Kidney (tissue), 14 donors: ENCODE measurements around the gene SORBS1. TPM values are rescaled to one million over a fixed set of nuclear protein-coding genes. Genes with fewer than 3 reads are reported as not detected.

Experiments used
- DNase-seq, 5 donors: peaks; one replicate each; pipeline ENCODE4 v3.0.0-alpha.2; 2013 to 2020
- FAIRE-seq: peaks from 2 replicates; lab custom pipeline; 2012; peaks lifted over from hg19 to GRCh38; lab: Jason Lieb, UNC
- H3K27ac ChIP-seq, 2 donors: one replicate each; pipeline ENCODE4 v1.7.0; 2013; ENCODE audit warnings: low read depth in 2 of 2, low read length in 2 of 2, inconsistent platforms in 1 of 2
- H3K27me3 ChIP-seq: one replicate; pipeline ENCODE4 v1.7.1; 2013; ENCODE audit warnings: low read length, inconsistent platforms; ENCODE audit not compliant: control insufficient read depth, insufficient read depth
- H3K36me3 ChIP-seq, 3 donors: one replicate each; pipeline versions ENCODE4 v1.7.0 to v1.7.1; 2013; ENCODE audit warnings: low read length in 3 of 3, control low read depth in 1 of 3, inconsistent platforms in 1 of 3; ENCODE audit not compliant: insufficient read depth in 3 of 3, control insufficient read depth in 2 of 3
- H3K4me1 ChIP-seq, 3 donors: one replicate each; pipeline versions ENCODE4 v1.7.0 to v1.7.1; 2013; ENCODE audit warnings: low read length in 3 of 3, inconsistent platforms in 1 of 3, low read depth in 1 of 3; ENCODE audit not compliant: control insufficient read depth in 2 of 3, insufficient read depth in 2 of 3
- H3K4me3 ChIP-seq, 3 donors: one replicate each; pipeline versions ENCODE4 v1.7.0 to v1.8.1; 2013; ENCODE audit warnings: low read length in 3 of 3, control low read depth in 1 of 3, inconsistent platforms in 1 of 3
- H3K9ac ChIP-seq, 3 donors: one replicate each; pipeline versions ENCODE4 v1.7.0 to v1.7.1; 2013; ENCODE audit warnings: low read length in 3 of 3, control low read depth in 1 of 3, inconsistent platforms in 1 of 3
- H3K9me3 ChIP-seq, 3 donors: one replicate each; pipeline versions ENCODE4 v1.7.0 to v1.7.1; 2013; ENCODE audit warnings: low read length in 3 of 3, control low read depth in 1 of 3, inconsistent platforms in 1 of 3; ENCODE audit not compliant: control insufficient read depth in 2 of 3, insufficient read depth in 1 of 3
- intact Hi-C: fragments of 100-400 bp; cut with DNase I; formaldehyde crosslinking; loops from one replicate; pipeline ENCODE4 v1.11.1; 2022
- polyA plus RNA-seq: library from polyadenylated mRNA; stranded (reverse); fragments of 350-450 nt; fragmentation: Illumina TruSeq; extraction: RNeasy Lipid Tissue Mini Kit (QIAGEN cat#74804); gene quantifications from one replicate; pipeline ENCODE4 v1.2.3, GENCODE V29; 2014; ENCODE audit warnings: low read depth, low replicate concordance; ENCODE audit not compliant: insufficient read depth
- total RNA-seq: library from RNA; stranded (reverse); fragmentation: NEBNext Ultra II Directional; extraction: Animal tissue kit (Norgen Biotek cat#: 25700); gene quantifications from one replicate; pipeline ENCODE4 v1.2.1, GENCODE V29; 2021
- TF ChIP-seq, protein P1 (sequence below): IDR thresholded peaks from 3 replicates; pipeline ENCODE4 v1.5.1; 2012; ENCODE audit warnings: mild to moderate bottlenecking, moderate library complexity, borderline replicate concordance; ENCODE audit not compliant: insufficient read depth; ENCODE audit errors: extremely low read depth
- donor health status: control.
- donor health status: control.
- donor health status: control.
- donor health status: control.
- donor health status: control.
- donor health status: DM: yes; HTN: yes; CAD: no.
- donor health status: Normal renal cell carcinoma (clear cell type).

The SORBS1 gene
- total and polyA plus RNA-seq, 2 donors from 2014 or later = 12.2 to 91.7 TPM

DNA sequence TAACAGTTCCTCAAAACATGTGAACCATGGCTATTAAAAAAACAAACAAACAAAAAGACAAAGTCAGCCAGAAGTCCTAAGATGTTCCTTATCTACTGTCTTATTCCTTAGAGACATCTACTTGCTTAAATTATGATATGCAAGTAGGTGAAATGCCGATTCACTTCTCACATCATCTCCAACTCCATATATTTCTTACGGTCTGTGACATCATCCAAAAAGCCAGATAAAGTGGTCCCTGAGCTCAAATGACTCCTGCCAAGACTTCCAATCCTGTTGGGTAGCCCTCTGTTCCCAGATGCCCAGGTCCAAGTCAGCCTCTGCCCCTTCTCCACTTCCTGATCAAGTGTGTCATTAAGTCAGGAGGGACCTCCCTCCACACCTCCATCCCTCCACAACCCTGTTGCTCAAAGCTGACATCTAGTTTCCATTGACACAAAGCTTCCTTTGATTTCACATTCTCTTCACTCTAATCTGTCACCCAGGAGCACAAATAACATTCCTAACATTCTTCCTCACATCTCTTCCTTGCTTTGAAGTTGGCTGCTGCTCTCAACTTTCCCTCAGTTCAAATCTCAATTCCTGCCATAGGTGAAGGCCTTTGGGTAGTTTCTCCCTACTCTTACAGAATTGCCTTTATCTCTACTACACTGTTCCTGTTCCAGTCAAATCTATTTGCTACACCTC is 214.3 kb downstream of the SORBS1 start:
- Histone ChIP-seq H3K9ac (no peak overlapping the region), H3K4me3 (no peak overlapping the region), H3K27me3 (no peaks in the 10 kb centered on the region), H3K27ac (no peak overlapping the region), H3K9me3 (no peaks in the 10 kb centered on the region), H3K4me1 (no peaks in the 10 kb centered on the region), H3K36me3 (peaks cover 0 to 2% (median 0%) of the 10 kb centered on the region in 3 donors)
- DNase-seq (peak in 1 of 5 donors; percentile 27), FAIRE-seq (no peak)
- intact Hi-C loops = no loop called here
- TF ChIP-seq, protein P1, sequence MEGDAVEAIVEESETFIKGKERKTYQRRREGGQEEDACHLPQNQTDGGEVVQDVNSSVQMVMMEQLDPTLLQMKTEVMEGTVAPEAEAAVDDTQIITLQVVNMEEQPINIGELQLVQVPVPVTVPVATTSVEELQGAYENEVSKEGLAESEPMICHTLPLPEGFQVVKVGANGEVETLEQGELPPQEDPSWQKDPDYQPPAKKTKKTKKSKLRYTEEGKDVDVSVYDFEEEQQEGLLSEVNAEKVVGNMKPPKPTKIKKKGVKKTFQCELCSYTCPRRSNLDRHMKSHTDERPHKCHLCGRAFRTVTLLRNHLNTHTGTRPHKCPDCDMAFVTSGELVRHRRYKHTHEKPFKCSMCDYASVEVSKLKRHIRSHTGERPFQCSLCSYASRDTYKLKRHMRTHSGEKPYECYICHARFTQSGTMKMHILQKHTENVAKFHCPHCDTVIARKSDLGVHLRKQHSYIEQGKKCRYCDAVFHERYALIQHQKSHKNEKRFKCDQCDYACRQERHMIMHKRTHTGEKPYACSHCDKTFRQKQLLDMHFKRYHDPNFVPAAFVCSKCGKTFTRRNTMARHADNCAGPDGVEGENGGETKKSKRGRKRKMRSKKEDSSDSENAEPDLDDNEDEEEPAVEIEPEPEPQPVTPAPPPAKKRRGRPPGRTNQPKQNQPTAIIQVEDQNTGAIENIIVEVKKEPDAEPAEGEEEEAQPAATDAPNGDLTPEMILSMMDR = no peak

DNA sequence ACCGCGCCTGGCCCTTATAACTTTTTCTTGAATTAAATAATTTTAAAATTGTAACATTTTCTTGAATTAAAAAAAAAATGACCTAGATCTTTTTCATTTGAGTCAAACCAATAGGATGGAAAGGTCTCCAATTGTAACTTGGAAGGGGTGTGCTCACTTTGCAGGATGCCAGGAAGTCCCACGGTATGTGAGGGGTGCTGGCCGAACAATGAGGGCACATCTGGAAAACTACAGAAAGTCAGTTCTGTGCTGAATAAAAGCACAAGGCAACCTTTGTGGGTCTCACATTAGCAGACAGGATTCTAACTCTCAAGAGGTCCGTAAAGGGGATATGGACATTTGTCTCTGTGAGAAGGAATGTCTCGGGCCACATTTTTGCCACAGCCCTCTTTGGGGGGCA is 217.6 kb downstream of the SORBS1 start:
- DNase-seq (no peak), FAIRE-seq (no peak)
- TF ChIP-seq, protein P1 = no peak
- H3K27ac ChIP-seq = no peak overlapping the region
- no peak overlapping the region for H3K4me3 ChIP-seq
- H3K9ac ChIP-seq = no peak overlapping the region
- no peaks in the 10 kb centered on the region for H3K36me3 ChIP-seq
- H3K9me3 ChIP-seq = no peaks in the 10 kb centered on the region
- intact Hi-C loops = no loop called here
- no peaks in the 10 kb centered on the region for H3K4me1 ChIP-seq
- H3K27me3 ChIP-seq = no peaks in the 10 kb centered on the region

- FAIRE-seq (no peak), DNase-seq (peak in 2 of 5 donors; percentile 57 to 86)
- Histone ChIP-seq H3K9me3 (no peaks in the 10 kb centered on the region), H3K9ac (no peak overlapping the region), H3K27ac (no peak overlapping the region), H3K4me3 (no peak overlapping the region), H3K4me1 (no peaks in the 10 kb centered on the region), H3K36me3 (no peaks in the 10 kb centered on the region), H3K27me3 (no peaks in the 10 kb centered on the region)
- intact Hi-C loops = no loop called here
- TF ChIP-seq, protein P1 = no peak
Measured at GRCh38 chr10:95341716-95342130, 219.4 kb downstream of the SORBS1 start.
